ENCODE data around the gene ADO. TPM values are rescaled to one million over a fixed set of nuclear protein-coding genes. Genes with fewer than 3 reads are reported as not detected.

Gene ADO
- total RNA-seq, 1 experiment from 2014 or later = 26.2 TPM

- BruUV-seq (replicated peaks) = no TSS peak
- no peak overlapping the region for H3K4me2 ChIP-seq (ENCODE audit: low read length)
- H2AFZ ChIP-seq (ENCODE audit: low read depth, low read length, poor library complexity, severe bottlenecking) = no peak overlapping the region
- no peaks in the 10 kb centered on the region for H3K36me3 ChIP-seq (ENCODE audit: control insufficient read depth in 1 of 2, insufficient read depth in 2 of 2, low read length in 2 of 2)
- no peak overlapping the region for H3K4me3 ChIP-seq (replicated peaks in 1 of 2; ENCODE audit: low read depth in 1 of 2, low read length in 2 of 2)
- CTCF ChIA-PET = no interaction called here
- RAD21 ChIA-PET (ENCODE audit: low non-redundant PET in 1 of 2, low total read pairs in 2 of 2, uncharacterized antibody in 2 of 2, unreplicated experiment in 2 of 2) = no interaction called here
- intact Hi-C loops (cut with micrococcal nuclease) = no loop called here
- TF ChIP-seq RAD21 (IDR thresholded peaks at IDR 0.05; ENCODE audit: low read depth) = no peak
- TF ChIP-seq CBX3 (IDR thresholded peaks at IDR 0.05; ENCODE audit: low read depth) = no peak
- TF ChIP-seq CTCF (IDR thresholded peaks at IDR 0.05 in 2 of 3, conservative IDR thresholded peaks at IDR 0.05 in 1 of 3; ENCODE audit: borderline replicate concordance in 1 of 3, insufficient read depth in 1 of 3, low read depth in 2 of 3, low read length in 2 of 3) = no peak
- no peak for TF ChIP-seq CEBPB (IDR thresholded peaks at IDR 0.05; ENCODE audit: low read depth)
- TF ChIP-seq EZH2phosphoT487 (IDR thresholded peaks at IDR 0.05; ENCODE audit: borderline replicate concordance) = no peak
- TF ChIP-seq SRF (IDR thresholded peaks at IDR 0.05; ENCODE audit: low read depth) = no peak
- TF ChIP-seq ZFX (IDR thresholded peaks at IDR 0.05) = no peak
- TF ChIP-seq EZH2 (IDR thresholded peaks at IDR 0.05) = no peak
- no peak for TF ChIP-seq SIN3A (IDR thresholded peaks at IDR 0.05; ENCODE audit: low read depth)
- no peak for TF ChIP-seq ZNF274 (IDR thresholded peaks at IDR 0.05; ENCODE audit: low read depth, low read length)
- TF ChIP-seq, protein P1, sequence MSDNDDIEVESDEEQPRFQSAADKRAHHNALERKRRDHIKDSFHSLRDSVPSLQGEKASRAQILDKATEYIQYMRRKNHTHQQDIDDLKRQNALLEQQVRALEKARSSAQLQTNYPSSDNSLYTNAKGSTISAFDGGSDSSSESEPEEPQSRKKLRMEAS (IDR thresholded peaks at IDR 0.05) = no peak
- no peak for TF ChIP-seq ELF1 (IDR thresholded peaks at IDR 0.05; ENCODE audit: borderline replicate concordance, low read depth)
- no peak for TF ChIP-seq FOSL1 (IDR thresholded peaks at IDR 0.05; ENCODE audit: low read depth)
- TF ChIP-seq ZBTB33 (IDR thresholded peaks at IDR 0.05; ENCODE audit: extremely low read depth, insufficient replicate concordance, low read length) = no peak
- TF ChIP-seq POLR2AphosphoS5 (IDR thresholded peaks at IDR 0.05; ENCODE audit: low read depth, low read length) = no peak
- TF ChIP-seq SP1 (IDR thresholded peaks at IDR 0.05; ENCODE audit: low read depth) = no peak
- TF ChIP-seq ATF3 (IDR thresholded peaks at IDR 0.05) = no peak
- no peak for TF ChIP-seq TCF7L2 (IDR thresholded peaks at IDR 0.05; ENCODE audit: borderline replicate concordance, extremely low read depth, insufficient read depth, insufficient read length)
- TF ChIP-seq JUND (IDR thresholded peaks at IDR 0.05) = no peak
- no peaks in the 10 kb centered on the region for H3K9me3 ChIP-seq (ENCODE audit: control insufficient read depth in 1 of 2, insufficient read depth in 1 of 2, low read depth in 1 of 2, low read length in 2 of 2)
- no peaks in the 10 kb centered on the region for H3K9me2 ChIP-seq (ENCODE audit: insufficient read depth)
- ATAC-seq (no peak), DNase-seq (ENCODE audit: low read depth, low spot score) (no peak)
- POLR2A ChIA-PET = no interaction called here
- H3K9ac ChIP-seq (ENCODE audit: low read length) = no peak overlapping the region
- H3K79me2 ChIP-seq (ENCODE audit: insufficient read depth, low read length) = no peaks in the 10 kb centered on the region
- no peak overlapping the region for H3K27ac ChIP-seq (ENCODE audit: low read depth, low read length)
- H3K4me1 ChIP-seq (ENCODE audit: control insufficient read depth in 1 of 2, insufficient read depth in 2 of 2, low read length in 2 of 2) = peaks cover 0 to 6% of the 10 kb centered on the region in 2 experiments; a peak in 2 of 4 replicates
- H3K27me3 ChIP-seq (ENCODE audit: insufficient read depth, low read length) = no peaks in the 10 kb centered on the region
- H4K20me1 ChIP-seq (ENCODE audit: insufficient read depth) = no peaks in the 10 kb centered on the region
Measured at GRCh38 chr10:62764011-62764410, 40.5 kb upstream of the ADO start.
